Loucy (cell line): ENCODE measurements around the gene AGBL4.

ENCODE experiments used
- H2AFZ ChIP-seq: fragments of 200-600 bp; sonication (generic); 2 replicates; pipeline ENCODE4 v1.6.0; 2016; ENCODE audit warnings: antibody characterized with exemption, mild to moderate bottlenecking, low read length, moderate library complexity
- H3F3A ChIP-seq: fragments of 200-600 bp; 2 replicates; pipeline ENCODE4 v1.6.0; 2016; ENCODE audit warnings: antibody characterized with exemption, low read depth, mild to moderate bottlenecking
- H3K27me3 ChIP-seq: fragments of 200-600 bp; sonication (generic); 2 replicates; pipeline ENCODE4 v1.6.1; 2014; ENCODE audit warnings: low read length, mild to moderate bottlenecking; ENCODE audit not compliant: insufficient read depth, poor library complexity, severe bottlenecking
- H3K36me3 ChIP-seq: fragments of 200-600 bp; sonication (generic); 2 replicates; pipeline ENCODE4 v1.6.1; 2016; ENCODE audit warnings: low read length; ENCODE audit not compliant: insufficient read depth
- H3K4me1 ChIP-seq: fragments of 200-600 bp; sonication (generic); 2 replicates; pipeline ENCODE4 v1.5.1; 2014; ENCODE audit warnings: low read length, mild to moderate bottlenecking; ENCODE audit not compliant: insufficient read depth, poor library complexity, severe bottlenecking
- H3K4me2 ChIP-seq: fragments of 200-600 bp; sonication (generic); 2 replicates; pipeline ENCODE4 v1.6.0; 2014; ENCODE audit warnings: antibody characterized with exemption, low read length, low read depth, mild to moderate bottlenecking; ENCODE audit not compliant: poor library complexity, severe bottlenecking
- H3K4me3 ChIP-seq: fragments of 200-600 bp; sonication (generic); 2 replicates; pipeline ENCODE4 v1.5.1; 2014; ENCODE audit warnings: low read length, mild to moderate bottlenecking, mixed read lengths; ENCODE audit not compliant: poor library complexity, severe bottlenecking
- H3K79me2 ChIP-seq: fragments of 200-600 bp; sonication (generic); 2 replicates; pipeline ENCODE4 v1.6.1; 2014; ENCODE audit warnings: low read length; ENCODE audit not compliant: insufficient read depth
- H3K9ac ChIP-seq: fragments of 200-600 bp; sonication (generic); 2 replicates; pipeline ENCODE4 v1.6.0; 2014; ENCODE audit warnings: mild to moderate bottlenecking, low read depth, low read length, moderate library complexity; ENCODE audit not compliant: poor library complexity, severe bottlenecking
- H3K9me2 ChIP-seq: fragments of 200-600 bp; sonication (generic); replicated peaks from 2 replicates; pipeline ENCODE4 v1.6.1; 2016; ENCODE audit warnings: low read depth, low read length, mixed read lengths
- H3K9me3 ChIP-seq: fragments of 200-600 bp; sonication (generic); 2 replicates; pipeline ENCODE4 v1.6.1; 2014; ENCODE audit warnings: mild to moderate bottlenecking, antibody characterized with exemption, low read length, low read depth; ENCODE audit not compliant: insufficient read depth
- H4K20me1 ChIP-seq: fragments of 200-600 bp; sonication (generic); 2 replicates; pipeline ENCODE4 v1.6.0; 2014; ENCODE audit warnings: antibody characterized with exemption, low read length, mild to moderate bottlenecking; ENCODE audit not compliant: insufficient read depth, poor library complexity, severe bottlenecking
- EZH2phosphoT487 ChIP-seq: fragments of 200-600 bp; IDR thresholded peaks from 2 replicates; pipeline ENCODE4 v1.6.1; 2018; ENCODE audit warnings: antibody characterized with exemption, mild to moderate bottlenecking, moderate library complexity, borderline replicate concordance
- TF ChIP-seq, protein P1 (sequence below): fragments of 200-600 bp; sonication (generic); conservative IDR thresholded peaks from 2 replicates; pipeline ENCODE4 v1.5.1; 2014; ENCODE audit warnings: mild to moderate bottlenecking, antibody characterized with exemption, low read length

Gene AGBL4

DNA sequence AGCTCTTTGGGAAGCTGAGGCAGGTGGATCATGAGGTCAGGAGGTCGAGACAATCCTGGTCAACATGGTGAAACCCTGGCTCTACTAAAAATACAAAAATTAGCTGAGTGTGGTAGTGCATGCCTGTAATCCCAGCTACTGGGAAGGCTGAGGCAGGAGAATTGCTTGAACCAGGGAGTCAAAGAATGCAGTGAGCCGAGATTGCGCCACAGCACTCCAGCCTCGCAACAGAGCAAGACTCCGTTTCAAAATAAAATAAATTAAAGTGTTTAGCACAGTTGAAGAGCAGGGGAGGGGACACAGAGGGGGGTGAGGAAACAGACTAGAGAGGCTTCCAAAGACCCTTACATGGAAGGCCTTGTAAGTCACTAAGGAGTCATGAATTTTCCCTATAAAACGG is 1420.5 kb downstream of the AGBL4 start:
- no peaks in the 10 kb centered on the region for H3K9me3 ChIP-seq
- no peaks in the 10 kb centered on the region for H4K20me1 ChIP-seq
- no peak overlapping the region for H3K9ac ChIP-seq
- no peaks in the 10 kb centered on the region for H3F3A ChIP-seq
- no peak for TF ChIP-seq EZH2phosphoT487
- TF ChIP-seq, protein P1, sequence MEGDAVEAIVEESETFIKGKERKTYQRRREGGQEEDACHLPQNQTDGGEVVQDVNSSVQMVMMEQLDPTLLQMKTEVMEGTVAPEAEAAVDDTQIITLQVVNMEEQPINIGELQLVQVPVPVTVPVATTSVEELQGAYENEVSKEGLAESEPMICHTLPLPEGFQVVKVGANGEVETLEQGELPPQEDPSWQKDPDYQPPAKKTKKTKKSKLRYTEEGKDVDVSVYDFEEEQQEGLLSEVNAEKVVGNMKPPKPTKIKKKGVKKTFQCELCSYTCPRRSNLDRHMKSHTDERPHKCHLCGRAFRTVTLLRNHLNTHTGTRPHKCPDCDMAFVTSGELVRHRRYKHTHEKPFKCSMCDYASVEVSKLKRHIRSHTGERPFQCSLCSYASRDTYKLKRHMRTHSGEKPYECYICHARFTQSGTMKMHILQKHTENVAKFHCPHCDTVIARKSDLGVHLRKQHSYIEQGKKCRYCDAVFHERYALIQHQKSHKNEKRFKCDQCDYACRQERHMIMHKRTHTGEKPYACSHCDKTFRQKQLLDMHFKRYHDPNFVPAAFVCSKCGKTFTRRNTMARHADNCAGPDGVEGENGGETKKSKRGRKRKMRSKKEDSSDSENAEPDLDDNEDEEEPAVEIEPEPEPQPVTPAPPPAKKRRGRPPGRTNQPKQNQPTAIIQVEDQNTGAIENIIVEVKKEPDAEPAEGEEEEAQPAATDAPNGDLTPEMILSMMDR = no peak
- no peaks in the 10 kb centered on the region for H3K79me2 ChIP-seq
- no peaks in the 10 kb centered on the region for H3K36me3 ChIP-seq
- no peak overlapping the region for H3K4me2 ChIP-seq
- H3K4me1 ChIP-seq = no peaks in the 10 kb centered on the region
- H3K4me3 ChIP-seq = no peak overlapping the region
- H2AFZ ChIP-seq = no peak overlapping the region
- H3K9me2 ChIP-seq = no peaks in the 10 kb centered on the region
- H3K27me3 ChIP-seq = no peaks in the 10 kb centered on the region

GRCh38 chr1:48602349-48602748 is 1421.4 kb downstream of the AGBL4 start:
- no peaks in the 10 kb centered on the region for H3K4me1 ChIP-seq
- H3K4me3 ChIP-seq = no peak overlapping the region
- no peaks in the 10 kb centered on the region for H3K79me2 ChIP-seq
- H3K27me3 ChIP-seq = no peaks in the 10 kb centered on the region
- H3K9ac ChIP-seq = no peak overlapping the region
- no peaks in the 10 kb centered on the region for H3K36me3 ChIP-seq
- no peak overlapping the region for H2AFZ ChIP-seq
- no peaks in the 10 kb centered on the region for H3K9me2 ChIP-seq
- H3K4me2 ChIP-seq = no peak overlapping the region
- H3F3A ChIP-seq = no peaks in the 10 kb centered on the region
- H4K20me1 ChIP-seq = no peaks in the 10 kb centered on the region
- TF ChIP-seq, protein P1 = no peak
- TF ChIP-seq EZH2phosphoT487 = no peak
- H3K9me3 ChIP-seq = no peaks in the 10 kb centered on the region

- H3K4me3 ChIP-seq = no peak overlapping the region
- no peaks in the 10 kb centered on the region for H3K9me2 ChIP-seq
- H3K9me3 ChIP-seq = no peaks in the 10 kb centered on the region
- no peaks in the 10 kb centered on the region for H3K79me2 ChIP-seq
- H3K27me3 ChIP-seq = no peaks in the 10 kb centered on the region
- no peak overlapping the region for H3K9ac ChIP-seq
- no peaks in the 10 kb centered on the region for H3K36me3 ChIP-seq
- H3K4me1 ChIP-seq = no peaks in the 10 kb centered on the region
- TF ChIP-seq EZH2phosphoT487 = no peak
- TF ChIP-seq, protein P1 = no peak
- H3F3A ChIP-seq = no peaks in the 10 kb centered on the region
- H4K20me1 ChIP-seq = no peaks in the 10 kb centered on the region
- H3K4me2 ChIP-seq = no peak overlapping the region
- no peak overlapping the region for H2AFZ ChIP-seq
Measured at GRCh38 chr1:48600182-48600581, 1423.6 kb downstream of the AGBL4 start.
